Measurements from ENCODE around the gene S100A4.
A peak's percentile ranks its signal among the peaks of the same experiment; 100 is the strongest.
"Not testable (repeated sequence)": the region's sequence is repeated elsewhere in the genome, so short reads cannot be mapped to it uniquely, and the experiment has no call there.

The S100A4 gene

GRCh38 chr1:153532181-153532580 lies 13.4 kb downstream of the S100A4 start:
- DNase-seq: peak; percentile 93

GRCh38 chr1:153531638-153532037 lies 14.0 kb downstream of the S100A4 start:
- DNase-seq: no peak

- no peak for DNase-seq
Measured at GRCh38 chr1:153527683-153528040, 17.9 kb downstream of the S100A4 start.

- DNase-seq: no peak
Measured at GRCh38 chr1:153527023-153527682, 18.5 kb downstream of the S100A4 start.

- peak; percentile 87 for DNase-seq
Measured at GRCh38 chr1:153526132-153526543, 19.5 kb downstream of the S100A4 start.

GRCh38 chr1:153525088-153525728 lies 20.4 kb downstream of the S100A4 start:
- peak; percentile 41 for DNase-seq

- peak; percentile 46 for DNase-seq
Measured at GRCh38 chr1:153522353-153523048, 23.1 kb downstream of the S100A4 start.

GRCh38 chr1:153521808-153522207 lies 23.8 kb downstream of the S100A4 start:
- not testable (repeated sequence) for DNase-seq

GRCh38 chr1:153520818-153521476 lies 24.7 kb downstream of the S100A4 start:
- DNase-seq: no peak

- not testable (repeated sequence) for DNase-seq
Measured at GRCh38 chr1:153520137-153520691, 25.4 kb downstream of the S100A4 start.

GRCh38 chr1:153519242-153519641 lies 26.4 kb downstream of the S100A4 start:
- DNase-seq: no peak

GRCh38 chr1:153515504-153516394 lies 29.9 kb downstream of the S100A4 start:
- peak; percentile 80 for DNase-seq

- no peak for DNase-seq
Measured at GRCh38 chr1:153513666-153514065, 31.9 kb downstream of the S100A4 start.

GRCh38 chr1:153513023-153513422 lies 32.6 kb downstream of the S100A4 start:
- DNase-seq: no peak

GRCh38 chr1:153510984-153511410 lies 34.6 kb downstream of the S100A4 start:
- peak; percentile 92 for DNase-seq

GRCh38 chr1:153509729-153510354 lies 35.8 kb downstream of the S100A4 start:
- peak; percentile 83 for DNase-seq

GRCh38 chr1:153509036-153509435 lies 36.6 kb downstream of the S100A4 start:
- no peak for DNase-seq

- no peak for DNase-seq
Measured at GRCh38 chr1:153507926-153508583, 37.6 kb downstream of the S100A4 start.

GRCh38 chr1:153506831-153507413 lies 38.7 kb downstream of the S100A4 start:
- DNase-seq: no peak

GRCh38 chr1:153506386-153506785 lies 39.2 kb downstream of the S100A4 start:
- DNase-seq: no peak

- no peak for DNase-seq
Measured at GRCh38 chr1:153505576-153505975, 40.0 kb downstream of the S100A4 start.
